ENCODE data around the gene ARID3C.

DNA sequence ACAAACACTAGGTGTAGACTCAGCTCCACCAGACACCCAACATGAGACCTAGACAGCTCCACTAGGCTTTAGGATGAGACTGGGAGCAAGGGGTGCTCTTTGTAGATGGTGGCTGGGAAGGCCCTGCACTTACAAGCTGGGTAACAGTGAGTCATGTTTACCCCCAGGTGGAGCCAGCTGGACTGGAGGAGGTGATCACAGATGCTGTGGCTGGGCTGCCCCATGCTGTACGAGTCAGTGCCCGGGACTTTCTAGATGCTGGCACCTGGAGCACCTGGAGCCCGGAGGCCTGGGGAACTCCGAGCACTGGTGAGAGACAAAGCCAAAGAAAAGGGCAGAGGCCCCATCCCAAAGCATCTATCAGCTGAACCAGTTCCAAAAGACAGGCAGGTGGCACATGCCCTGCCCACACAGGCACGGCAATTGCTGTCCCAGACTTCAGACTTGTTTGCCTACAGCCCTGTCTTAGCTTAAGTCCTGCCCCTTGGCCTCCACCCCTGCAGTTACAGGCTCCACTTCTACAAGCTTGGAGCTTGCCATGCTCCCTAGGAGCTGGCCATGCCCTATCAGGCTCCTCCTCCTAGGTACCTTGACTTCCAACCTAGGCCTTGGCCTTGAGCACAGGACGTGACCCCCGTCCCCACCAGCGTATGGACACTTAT is 30.9 kb upstream of the ARID3C start:
- TF ChIP-seq CTCF (conservative IDR thresholded peaks at IDR 0.05 in 1 of 2, IDR thresholded peaks at IDR 0.05 in 1 of 2; ENCODE audit: low read depth in 1 of 2, low read length in 2 of 2) (no peak), EZH2 (IDR thresholded peaks at IDR 0.05; ENCODE audit: low read length, missing control alignments) (no peak)
